Heart left ventricle (tissue), 13 donors: ENCODE data around the gene SIGLEC10.

ENCODE experiments used
- CTCF ChIP-seq, 12 donors: fragments of 200-600 bp; sonication (generic) in 4 of 12; IDR thresholded peaks; one replicate each; pipeline versions ENCODE4 v1.5.0 to v1.8.0; 2018 to 2022; ENCODE audit warnings: antibody characterized with exemption in 12 of 12, mild to moderate bottlenecking in 5 of 12
- POLR2A ChIP-seq, 2 donors: fragments of 450-650 bp; IDR thresholded peaks; one replicate each; pipeline ENCODE4 v1.6.1; 2017; ENCODE audit warnings: antibody characterized with exemption in 2 of 2, mild to moderate bottlenecking in 2 of 2, moderate library complexity in 2 of 2
- donor health status: ischemic (EF 13 %, LVEDD 7.1; RV severe dilation, severe dysfunction).
- donor health status: DM: no; HTN: yes; CAD: no.
- donor health status: DM: no; HTN: no; CAD: no.
- donor health status: ischemic (EF 25% LVEDD 6.9; RV normal size, moderate dysfunction).
- donor health status: ischemic (EF 25% LVEDD 5.7; RV mildly dilated, moderate dysfunction).
- donor health status: ischemic (EF 35%, LVEDD 5.7; RV mildly dilated, moderate dysfunction).
- donor health status: nonischemic (EF 11% LVEDD 7.7; RV severe dilation, severe dysfunction).
- donor health status: DM: yes; HTN: yes; CAD: no.
- donor health status: PGD.
- donor health status: ischemic (EF 29% LVEDD 5.4; RV normal size, mild dysfunction).
- donor health status: nonischemic (EF 23%, LVEDD 6.1; RV moderate dilation, normal function).

- no peak for TF ChIP-seq CTCF (IDR thresholded peaks at IDR 0.05)
- TF ChIP-seq POLR2A (IDR thresholded peaks at IDR 0.05), result no peak
Measured at GRCh38 chr19:51371186-51371690, 46.2 kb downstream of the SIGLEC10 start.
